Kidney capillary endothelial cell (primary cell): ENCODE results near the gene CERT1.
"Not testable (repeated sequence)": the region's sequence is repeated elsewhere in the genome, so short reads cannot be mapped to it uniquely, and the experiment has no call there.

ENCODE experiments used
- DNase-seq: peaks from one replicate; pipeline ENCODE4 v3.0.0-alpha.2; 2018; ENCODE audit warnings: low spot score

Gene CERT1

GRCh38 chr5:75511435-75512382 lies at the start of gene CERT1, which contains the start of gene POLK:
Gene CERT1, minus strand, starts transcription at chr5:75511629. Its CDS starts 422 bp downstream, at chr5:75511207.
Gene POLK, plus strand, starts transcription at chr5:75511891.
- DNase-seq = peak; percentile 94

GRCh38 chr5:75560655-75561054 lies 49.2 kb upstream of the CERT1 start:
- DNase-seq = not testable (repeated sequence)

GRCh38 chr5:75558981-75559632 lies 47.7 kb upstream of the CERT1 start:
- peak; percentile 67 for DNase-seq

- no peak for DNase-seq
Observed at GRCh38 chr5:75558221-75558620, 46.8 kb upstream of the CERT1 start.

GRCh38 chr5:75553358-75553757 lies 41.9 kb upstream of the CERT1 start:
- no peak for DNase-seq

- no peak for DNase-seq
Observed at GRCh38 chr5:75552764-75553163, 41.3 kb upstream of the CERT1 start.

GRCh38 chr5:75551471-75551870 lies 40.0 kb upstream of the CERT1 start:
- DNase-seq = no peak

- no peak for DNase-seq
Observed at GRCh38 chr5:75550597-75550996, 39.2 kb upstream of the CERT1 start.

- DNase-seq = no peak
Observed at GRCh38 chr5:75547812-75548211, 36.4 kb upstream of the CERT1 start.

- no peak for DNase-seq
Observed at GRCh38 chr5:75546830-75547229, 35.4 kb upstream of the CERT1 start.

GRCh38 chr5:75545131-75545530 lies 33.7 kb upstream of the CERT1 start:
- DNase-seq = no peak

- no peak for DNase-seq
Observed at GRCh38 chr5:75538211-75538610, 26.8 kb upstream of the CERT1 start.

- no peak for DNase-seq
Observed at GRCh38 chr5:75536694-75537360, 25.4 kb upstream of the CERT1 start.

GRCh38 chr5:75536147-75536546 lies 24.7 kb upstream of the CERT1 start:
- DNase-seq = no peak

GRCh38 chr5:75534734-75535133 lies 23.3 kb upstream of the CERT1 start:
- DNase-seq = no peak

GRCh38 chr5:75533716-75534115 lies 22.3 kb upstream of the CERT1 start:
- not testable (repeated sequence) for DNase-seq

GRCh38 chr5:75532190-75532589 lies 20.8 kb upstream of the CERT1 start:
- no peak for DNase-seq

GRCh38 chr5:75529185-75529584 lies 17.8 kb upstream of the CERT1 start:
- no peak for DNase-seq

GRCh38 chr5:75526070-75526469 lies 14.6 kb upstream of the CERT1 start:
- no peak for DNase-seq

GRCh38 chr5:75525344-75525743 lies 13.9 kb upstream of the CERT1 start:
- no peak for DNase-seq

GRCh38 chr5:75524591-75524990 lies 13.2 kb upstream of the CERT1 start:
- no peak for DNase-seq

- no peak for DNase-seq
Observed at GRCh38 chr5:75524071-75524470, 12.6 kb upstream of the CERT1 start.

- DNase-seq = no peak
Observed at GRCh38 chr5:75523275-75523674, 11.8 kb upstream of the CERT1 start.
